HG03521 (cell line): Measurements from ENCODE around the gene DRAM1.
"Not testable (repeated sequence)": the region's sequence is repeated elsewhere in the genome, so short reads cannot be mapped to it uniquely, and the experiment has no call there.

Source experiments
- ATAC-seq: cut with Tn5 transposase; IDR thresholded peaks from one replicate; pipeline ENCODE4 v1.9.1; 2021; ENCODE audit warnings: mild to moderate bottlenecking, moderate library complexity; ENCODE audit not compliant: unreplicated experiment

Gene DRAM1

GRCh38 chr12:101876861-101877805 is at the start of gene DRAM1:
DRAM1 (plus strand) TSS chr12:101877580; CDS start chr12:101877790, 210 bp downstream.
- ATAC-seq, result peak; percentile 85

- no peak for ATAC-seq
Measured at GRCh38 chr12:101828463-101829196, 48.8 kb upstream of the DRAM1 start.

GRCh38 chr12:101829639-101830366 is 47.6 kb upstream of the DRAM1 start:
- no peak for ATAC-seq

GRCh38 chr12:101830367-101831325 is 46.7 kb upstream of the DRAM1 start, which contains the start of gene GNPTAB:
GNPTAB (minus strand) TSS chr12:101830959; CDS start chr12:101830675, 284 bp downstream.
- ATAC-seq, result peak; percentile 92

- ATAC-seq, result no peak
Measured at GRCh38 chr12:101832030-101832429, 45.4 kb upstream of the DRAM1 start.

GRCh38 chr12:101838628-101839323 is 38.6 kb upstream of the DRAM1 start:
- ATAC-seq, result no peak

GRCh38 chr12:101839324-101840283 is 37.8 kb upstream of the DRAM1 start:
- ATAC-seq, result peak; percentile 46

- no peak for ATAC-seq
Measured at GRCh38 chr12:101841069-101841468, 36.3 kb upstream of the DRAM1 start.

GRCh38 chr12:101845137-101845711 is 32.2 kb upstream of the DRAM1 start:
- no peak for ATAC-seq

- no peak for ATAC-seq
Measured at GRCh38 chr12:101847325-101847724, 30.1 kb upstream of the DRAM1 start.

GRCh38 chr12:101850199-101850598 is 27.2 kb upstream of the DRAM1 start:
- ATAC-seq, result no peak

- no peak for ATAC-seq
Measured at GRCh38 chr12:101852998-101853397, 24.4 kb upstream of the DRAM1 start.

GRCh38 chr12:101854747-101855146 is 22.6 kb upstream of the DRAM1 start:
- peak; percentile 36 for ATAC-seq

- ATAC-seq, result no peak
Measured at GRCh38 chr12:101855364-101855884, 22.0 kb upstream of the DRAM1 start.

GRCh38 chr12:101855976-101856375 is 21.4 kb upstream of the DRAM1 start:
- no peak for ATAC-seq

GRCh38 chr12:101856614-101857013 is 20.8 kb upstream of the DRAM1 start:
- ATAC-seq, result not testable (repeated sequence)

- ATAC-seq, result peak; percentile 38
Measured at GRCh38 chr12:101857043-101857558, 20.3 kb upstream of the DRAM1 start.
